NCI-H1436 treated with DMSO at 0.1 percent for 48 hours (cell line): ENCODE results near the gene TMEM95.

Experiments used
- DNase-seq: peaks from one replicate; lab custom pipeline; 2025; lab: John Stamatoyannopoulos, UW

The TMEM95 gene

DNA sequence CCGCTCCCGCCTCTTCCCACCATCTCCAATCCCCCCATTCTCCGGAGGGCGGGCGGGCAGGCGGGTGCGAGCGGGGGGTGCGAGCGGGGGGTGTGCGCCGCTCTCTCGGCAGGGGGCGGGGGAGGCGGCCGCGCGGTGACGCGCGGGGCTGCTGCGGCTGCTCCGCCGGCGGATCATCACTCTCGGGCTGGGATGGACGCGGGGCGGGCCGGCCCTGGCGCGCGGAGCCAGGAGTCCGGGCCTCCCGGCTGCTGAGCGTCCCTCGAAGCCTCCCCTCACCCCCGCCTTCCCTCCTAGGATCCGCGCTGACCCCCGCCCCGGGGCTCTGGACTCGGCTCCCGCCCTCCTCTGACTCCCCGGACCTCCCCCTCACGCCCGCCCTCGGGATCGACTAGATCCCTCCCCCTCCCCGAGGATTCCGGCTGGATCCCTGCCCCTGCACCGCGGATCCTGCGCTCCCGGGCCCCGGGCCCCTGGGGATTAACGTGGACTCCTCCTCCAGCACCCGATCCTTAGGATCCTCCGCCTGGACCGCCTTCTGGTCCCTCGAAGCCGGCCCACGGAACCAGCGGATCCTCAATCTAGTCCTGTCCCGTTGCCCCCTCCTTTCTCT lies 49.9 kb downstream of the TMEM95 start:
- no peak for DNase-seq

DNA sequence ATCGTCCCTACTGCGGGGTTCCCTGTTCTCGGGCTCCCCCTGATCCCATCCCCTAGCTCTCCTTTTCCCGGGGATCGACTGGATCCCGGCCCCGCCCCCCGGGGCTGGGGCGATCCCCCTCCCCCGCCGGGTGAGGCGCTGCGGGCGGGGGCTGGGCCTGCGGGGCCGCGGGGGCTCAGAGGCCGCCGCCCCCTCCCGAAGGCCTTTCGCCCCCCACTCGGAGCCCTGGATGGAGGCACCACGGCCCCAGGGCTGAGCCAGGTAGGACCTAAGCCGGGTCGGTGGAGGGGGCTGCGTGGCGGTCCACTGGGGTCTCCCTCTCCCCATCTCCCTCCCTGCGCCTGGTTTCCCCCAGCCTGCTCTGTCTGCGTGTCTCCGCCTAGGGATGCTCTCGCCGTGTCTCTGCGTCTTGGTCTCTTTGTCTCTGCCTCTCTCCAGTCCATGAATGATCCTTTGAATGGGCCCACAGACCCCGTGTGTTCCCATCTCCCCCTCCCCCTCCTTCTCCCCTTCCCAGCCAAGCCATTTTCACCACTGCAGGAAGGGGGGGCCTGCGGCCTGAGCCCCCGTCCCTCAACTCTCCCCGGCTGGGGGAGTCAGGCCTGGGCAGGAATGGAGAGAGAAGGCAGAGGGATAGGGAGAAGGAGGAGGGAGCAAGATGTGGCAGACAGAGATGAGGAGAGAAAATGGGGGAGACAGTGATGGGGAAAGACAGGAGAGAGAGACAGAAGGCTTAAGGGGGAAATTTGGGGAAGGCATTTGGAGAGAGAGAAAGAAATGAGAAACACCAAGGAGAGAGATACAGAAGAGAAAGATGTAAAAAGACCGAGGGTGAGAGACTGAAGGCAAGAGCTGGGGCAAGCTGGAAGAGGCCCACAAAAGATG lies 50.6 kb downstream of the TMEM95 start:
- no peak for DNase-seq

DNA sequence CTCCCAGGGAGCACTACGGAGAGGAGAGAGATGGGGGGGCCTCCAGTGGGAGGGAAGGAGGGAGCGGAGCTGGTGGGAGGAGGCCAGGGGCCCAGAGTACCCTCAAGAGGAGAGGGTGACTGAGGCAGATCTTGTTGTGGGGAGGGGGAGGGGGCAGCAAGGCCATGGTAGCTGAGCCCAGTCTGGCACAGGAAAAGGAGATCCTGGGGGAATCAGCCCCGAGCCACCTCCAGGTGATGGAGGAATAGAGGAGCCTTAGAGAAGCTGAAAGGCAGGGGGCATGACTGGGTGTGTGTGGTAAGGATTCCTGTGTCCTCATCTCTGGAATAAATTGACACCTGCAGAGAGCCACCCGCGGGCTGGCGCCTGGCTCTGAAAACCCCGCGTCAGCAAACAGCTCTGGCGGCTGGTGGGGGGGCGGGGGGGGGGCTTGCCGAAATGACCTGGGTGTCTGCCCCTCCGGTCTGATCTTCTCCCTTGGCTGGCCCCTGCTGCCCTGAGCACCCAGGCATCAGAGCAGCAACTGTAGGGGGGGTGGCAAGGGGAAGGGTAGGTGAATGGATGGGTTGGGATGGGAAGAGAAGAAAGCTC lies 51.4 kb downstream of the TMEM95 start:
- no peak for DNase-seq
